HFF-Myc (cell line): Measurements from ENCODE around the gene SPATA16.
"Not testable (repeated sequence)": the region's sequence is repeated elsewhere in the genome, so short reads cannot be mapped to it uniquely, and the experiment has no call there.

Experiments used
- DNase-seq: peaks from one replicate; pipeline ENCODE4 v3.0.0-alpha.2; 2011; ENCODE audit warnings: low read depth; ENCODE audit errors: extremely low read depth
- H3K4me3 ChIP-seq: replicated peaks from 2 replicates; pipeline ENCODE4 v1.5.1; 2011; ENCODE audit warnings: low read depth, mild to moderate bottlenecking, control low read depth, low read length
- CTCF ChIP-seq: IDR thresholded peaks from 2 replicates; pipeline ENCODE4 v1.5.1; 2012; ENCODE audit warnings: mild to moderate bottlenecking, low read depth, low read length, control low read depth; ENCODE audit errors: missing control alignments

Gene SPATA16

GRCh38 chr3:172972067-172972466 is 169.0 kb downstream of the SPATA16 start:
- no peak for DNase-seq
- no peak for TF ChIP-seq CTCF
- H3K4me3 ChIP-seq: no peak overlapping the region

- no peak for TF ChIP-seq CTCF
- no peak overlapping the region for H3K4me3 ChIP-seq
- DNase-seq: no peak
Measured at GRCh38 chr3:172968646-172969045, 172.4 kb downstream of the SPATA16 start.

- no peak overlapping the region for H3K4me3 ChIP-seq
- DNase-seq: no peak
- no peak for TF ChIP-seq CTCF
Measured at GRCh38 chr3:172965256-172965655, 175.8 kb downstream of the SPATA16 start.

GRCh38 chr3:172960626-172961182 is 180.3 kb downstream of the SPATA16 start:
- not testable (repeated sequence) for DNase-seq, H3K4me3 ChIP-seq

GRCh38 chr3:172958565-172958964 is 182.5 kb downstream of the SPATA16 start:
- no peak overlapping the region for H3K4me3 ChIP-seq
- TF ChIP-seq CTCF: no peak
- no peak for DNase-seq

- no peak for DNase-seq
Measured at GRCh38 chr3:172953571-172953970, 187.5 kb downstream of the SPATA16 start.

GRCh38 chr3:172951511-172951910 is 189.5 kb downstream of the SPATA16 start:
- TF ChIP-seq CTCF: no peak
- no peak overlapping the region for H3K4me3 ChIP-seq
- no peak for DNase-seq

More at GRCh38 chr3:172953571-172953970, 187.5 kb downstream of the SPATA16 start:
- no peak for TF ChIP-seq CTCF
- no peak overlapping the region for H3K4me3 ChIP-seq
